Ovary (tissue), 9 donors: ENCODE data around the gene UTRN. TPM values are rescaled to one million over a fixed set of nuclear protein-coding genes. Genes with fewer than 3 reads are reported as not detected.
A peak's percentile ranks its signal among the peaks of the same experiment; 100 is the strongest.

Experiments
- DNase-seq, 5 donors: peaks; one replicate each; pipeline ENCODE4 v3.0.0-alpha.2; 2019 to 2020
- H3K27ac ChIP-seq, 2 donors: fragments of 200-600 bp; one replicate each; pipeline versions ENCODE4 v1.5.1 to v1.8.0; 2019 to 2022
- H3K27me3 ChIP-seq: fragments of 200-600 bp; one replicate; pipeline ENCODE4 v1.8.0; 2022
- H3K36me3 ChIP-seq: fragments of 200-600 bp; sonication (generic); one replicate; pipeline ENCODE4 v1.5.1; 2019
- H3K4me1 ChIP-seq: one replicate; pipeline ENCODE4 v1.8.1; 2013; ENCODE audit warnings: mild to moderate bottlenecking, moderate library complexity; ENCODE audit not compliant: insufficient read depth
- H3K4me3 ChIP-seq: fragments of 200-600 bp; sonication (generic); one replicate; pipeline ENCODE4 v1.5.1; 2017
- H3K9me3 ChIP-seq, 2 donors: fragments of 200-600 bp in 1 of 2; sonication (generic) in 1 of 2; one replicate each; pipeline versions ENCODE4 v1.5.1 to v1.8.1; 2013 to 2019; ENCODE audit warnings: mild to moderate bottlenecking in 1 of 2, moderate library complexity in 1 of 2
- CTCF ChIP-seq, 3 donors: fragments of 450-650 bp in 2 of 3; fragments of 200-600 bp in 1 of 3; IDR thresholded peaks; one replicate each; pipeline versions ENCODE4 v1.5.1 to v1.8.0; 2016 to 2022; ENCODE audit warnings: antibody characterized with exemption in 3 of 3, mild to moderate bottlenecking in 1 of 3
- EP300 ChIP-seq: sonication (generic); formaldehyde crosslinking; IDR thresholded peaks from one replicate; pipeline ENCODE4 v1.6.1; 2017; ENCODE audit warnings: antibody characterized with exemption
- POLR2A ChIP-seq: fragments of 450-650 bp; IDR thresholded peaks from one replicate; pipeline ENCODE4 v1.6.1; 2017; ENCODE audit warnings: antibody characterized with exemption, mild to moderate bottlenecking, moderate library complexity
- WGBS, 3 donors: extraction: QIAGEN DNeasy Blood & Tissue Kit in 1 of 3; methylation state at CpG; one replicate each; pipeline versions ENCODE4 v1.1.5 to v1.1.7; 2013 to 2017; 5-methylcytosine and 5-hydroxymethylcytosine counted together
- intact Hi-C, 4 donors: fragments of 100-400 bp; cut with DNase I; formaldehyde crosslinking; loops; one replicate each; pipeline versions ENCODE4 v1.11.0 to v1.15.1; 2022 to 2023
- polyA plus RNA-seq, 2 donors: library from polyadenylated mRNA; stranded (reverse); fragments of 200-250 nt in 1 of 2; fragments of 350-450 nt in 1 of 2; fragmentation: Illumina TruSeq in 1 of 2; extraction: RNeasy Lipid Tissue Mini Kit (QIAGEN cat#74804) in 1 of 2; gene quantifications; one replicate each; pipeline ENCODE4 v1.2.3, GENCODE V29; 2013 to 2014
- total RNA-seq, 7 donors: library from RNA; depleted of rRNA in 2 of 7; stranded (reverse); fragments of >200 nt in 2 of 7; fragmentation: NEBNext Ultra II Directional in 3 of 7; extraction: Animal tissue kit (Norgen Biotek cat#: 25700) in 3 of 7; gene quantifications; one replicate each; pipeline versions ENCODE4 v1.1.0 to v1.2.4, GENCODE V29; 2016 to 2023
- donor health status: DM: no; HTN: no; CAD: no; lungs with moderate emphysema.
- donor health status: DM: no; HTN: no; CAD: no.
- donor health status: Bipolar disorder and iron deficiency.
- donor health status: DM: yes; HTN: yes; CAD: no.
- donor health status: DM: no; HTN: no; CAD: no.
- donor health status: DM: yes; HTN: yes; CAD: no.

UTRN gene
- total and polyA plus RNA-seq, 9 donors = 27.6 to 155 (median 129) TPM

- H3K4me3 ChIP-seq = peak overlapping the region; percentile 73
- intact Hi-C loops = loop anchor here in 3 of 4 donors (2.0 to 10.0 kb wide), 5 partner anchors 68 to 1450 kb away; partner anchors contain the start of gene EPM2A (in 1 of the 3)
- 0 to 1% (median 0%) methylated on average over 7 of the region's 7 CpGs for WGBS, 3 donors
- no peaks in the 10 kb centered on the region for H3K36me3 ChIP-seq
- DNase-seq = no peak
- peak overlapping the region; percentile 85 to 96 for H3K27ac ChIP-seq
- TF ChIP-seq EP300 = no peak
- no peak for TF ChIP-seq CTCF (IDR thresholded peaks at IDR 0.05)
- TF ChIP-seq POLR2A = no peak
- no peaks in the 10 kb centered on the region for H3K9me3 ChIP-seq
- peaks cover 3% of the 10 kb centered on the region for H3K4me1 ChIP-seq
- H3K27me3 ChIP-seq = no peaks in the 10 kb centered on the region
These were observed 705 bp upstream of the UTRN start for GRCh38 chr6:144284478-144284782.

- H3K27ac ChIP-seq = peak overlapping the region; percentile 85 to 96
- DNase-seq = peak in 1 of 5 donors; percentile 56
- TF ChIP-seq POLR2A (no peak), CTCF (IDR thresholded peaks at IDR 0.05) (no peak), EP300 (no peak)
- no peaks in the 10 kb centered on the region for H3K9me3 ChIP-seq
- H3K4me1 ChIP-seq = peaks cover 3% of the 10 kb centered on the region
- no peaks in the 10 kb centered on the region for H3K36me3 ChIP-seq
- no peaks in the 10 kb centered on the region for H3K27me3 ChIP-seq
- intact Hi-C loops = loop anchor here in 3 of 4 donors (2.0 to 10.0 kb wide), 6 partner anchors 68 to 1449 kb away; partner anchors contain the start of gene EPM2A (in 1 of the 3)
- WGBS, 3 donors = 0% methylated on average over 15 of the region's 15 CpGs
- H3K4me3 ChIP-seq = peak overlapping the region; percentile 73
These were observed 338 bp downstream of the UTRN start for GRCh38 chr6:144285548-144285797.

GRCh38 chr6:144285798-144286502 lies 815 bp downstream of the UTRN start:
- Histone ChIP-seq H3K27ac (peak overlapping the region; percentile 85 to 96), H3K36me3 (no peaks in the 10 kb centered on the region), H3K4me3 (peak overlapping the region; percentile 73), H3K4me1 (peaks cover 3% of the 10 kb centered on the region), H3K27me3 (no peaks in the 10 kb centered on the region), H3K9me3 (no peaks in the 10 kb centered on the region)
- intact Hi-C loops = loop anchor here in 3 of 4 donors (2.0 to 10.0 kb wide), 6 partner anchors 69 to 1449 kb away; partner anchors contain the start of gene EPM2A (in 1 of the 3)
- WGBS, 3 donors = 0 to 1% (median 0%) methylated on average over 50 to 51 of the region's 51 CpGs
- TF ChIP-seq POLR2A (no peak), CTCF (IDR thresholded peaks at IDR 0.05) (no peak), EP300 (no peak)
- DNase-seq = peak; percentile 63 to 76 (median 74)

GRCh38 chr6:144286503-144287393 lies 1.6 kb downstream of the UTRN start:
- intact Hi-C loops = loop anchor here in 3 of 4 donors (5.0 to 10.0 kb wide), 5 partner anchors 69 to 1448 kb away; partner anchors contain the start of gene EPM2A (in 1 of the 3)
- H3K36me3 ChIP-seq = no peaks in the 10 kb centered on the region
- peak overlapping the region; percentile 85 to 96 for H3K27ac ChIP-seq
- no peaks in the 10 kb centered on the region for H3K27me3 ChIP-seq
- peaks cover 3% of the 10 kb centered on the region for H3K4me1 ChIP-seq
- no peaks in the 10 kb centered on the region for H3K9me3 ChIP-seq
- TF ChIP-seq EP300 = no peak
- TF ChIP-seq POLR2A = no peak
- TF ChIP-seq CTCF (IDR thresholded peaks at IDR 0.05) = no peak
- WGBS, 3 donors = 0 to 1% (median 0%) methylated on average over 46 to 53 of the region's 53 CpGs
- H3K4me3 ChIP-seq = peak overlapping the region; percentile 73
- DNase-seq = peak; percentile 58 to 80 (median 70)
